GM19468 (cell line): Measurements from ENCODE around the gene PTPRCAP.
A peak's percentile ranks its signal among the peaks of the same experiment; 100 is the strongest.
"Not testable (repeated sequence)": the region's sequence is repeated elsewhere in the genome, so short reads cannot be mapped to it uniquely, and the experiment has no call there.

Source experiments
- ATAC-seq: cut with Tn5 transposase; IDR thresholded peaks from one replicate; pipeline ENCODE4 v1.9.1; 2021; ENCODE audit warnings: mild to moderate bottlenecking, moderate library complexity, moderate number of reproducible peaks; ENCODE audit not compliant: unreplicated experiment; ENCODE audit errors: extremely low read depth

PTPRCAP gene

DNA sequence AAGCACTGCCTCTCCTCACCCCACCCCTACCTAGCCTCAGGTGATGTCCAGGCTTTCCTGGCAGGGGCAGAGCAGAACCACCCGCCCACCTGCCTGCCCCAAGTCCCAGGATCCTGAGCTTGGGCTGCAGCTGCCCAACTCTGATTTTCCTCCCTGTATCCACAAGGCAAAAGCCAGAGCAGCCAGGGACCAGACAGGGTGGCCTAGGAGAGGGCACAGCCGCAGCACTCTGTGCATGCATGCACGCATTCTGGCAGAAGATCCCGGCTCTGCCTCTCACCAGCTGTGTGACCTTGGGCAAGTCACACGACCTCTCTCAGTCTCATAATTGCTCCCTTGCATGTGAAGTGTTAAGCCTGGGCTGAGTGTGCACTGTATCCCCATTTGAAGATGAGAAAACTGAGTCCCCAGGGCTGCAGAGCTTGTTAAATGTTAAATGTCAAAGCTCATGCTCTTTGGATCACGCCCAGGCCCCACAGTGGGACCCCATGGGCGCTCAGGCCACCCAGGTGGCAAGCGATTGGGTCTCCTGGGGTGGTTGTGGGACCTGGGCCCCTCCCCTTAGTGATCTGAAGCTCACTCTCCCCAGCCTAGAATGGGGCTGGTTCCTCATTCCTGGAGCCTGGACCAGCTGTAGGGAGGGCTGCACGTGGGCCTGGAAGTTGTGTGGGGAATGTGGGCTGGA is 24.8 kb downstream of the PTPRCAP start:
- ATAC-seq, result no peak

DNA sequence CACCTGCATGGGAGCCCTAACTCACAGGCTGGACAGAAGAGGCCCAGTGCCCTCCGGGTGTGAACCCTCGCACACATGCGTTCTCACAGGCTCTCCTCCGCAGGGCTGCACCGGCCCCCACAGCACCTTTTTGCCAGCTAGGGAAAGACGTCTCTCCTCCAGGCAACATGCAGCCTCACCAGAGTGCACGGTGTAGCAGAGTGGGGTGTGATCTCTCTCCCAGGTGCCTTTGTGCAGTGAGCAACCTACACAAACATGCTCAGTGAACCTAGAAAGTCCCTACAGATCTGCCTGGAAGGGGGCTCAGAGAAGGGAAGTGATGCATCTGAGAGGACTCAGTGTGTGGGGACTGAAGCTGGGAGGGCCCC is 25.7 kb downstream of the PTPRCAP start:
- no peak for ATAC-seq

DNA sequence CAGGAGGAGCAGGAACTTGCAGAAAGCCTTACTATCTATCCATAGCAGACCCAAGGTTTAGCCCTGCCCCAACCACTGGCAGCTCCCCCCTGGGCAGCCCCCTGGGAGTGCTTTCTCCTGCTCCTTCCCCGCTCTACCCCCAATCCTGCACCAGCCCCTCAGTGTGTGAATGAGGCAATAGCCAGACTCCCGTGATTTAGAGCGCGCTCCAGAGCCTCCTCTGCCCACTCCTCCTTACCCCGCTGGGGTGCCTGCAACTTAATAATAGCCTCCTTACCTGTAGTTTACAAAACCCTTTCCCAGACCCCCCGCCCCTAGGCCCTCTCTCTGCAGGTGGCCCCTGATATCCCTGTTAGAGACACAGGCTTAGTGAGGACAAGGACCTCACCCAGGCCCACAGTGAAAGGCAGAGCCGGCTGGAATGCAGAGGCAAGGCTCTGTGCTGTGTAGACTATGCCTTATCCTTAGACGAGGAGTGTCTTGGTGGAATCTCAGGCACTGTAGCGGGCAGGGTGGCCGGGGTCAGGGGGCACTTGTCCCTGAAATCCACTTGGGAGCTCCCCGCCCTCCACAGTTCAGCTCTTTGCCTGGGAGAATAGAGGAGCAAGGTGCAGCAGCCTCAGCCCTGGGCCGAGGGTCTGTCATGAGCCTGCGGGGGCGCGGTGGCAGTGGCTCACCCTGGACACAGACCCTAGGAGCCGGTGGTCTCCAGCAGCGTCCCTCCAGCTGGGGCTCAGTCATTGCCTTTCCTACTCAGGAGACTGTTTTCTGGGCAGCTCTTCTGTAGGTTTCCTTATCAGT is 26.3 kb downstream of the PTPRCAP start:
- no peak for ATAC-seq

DNA sequence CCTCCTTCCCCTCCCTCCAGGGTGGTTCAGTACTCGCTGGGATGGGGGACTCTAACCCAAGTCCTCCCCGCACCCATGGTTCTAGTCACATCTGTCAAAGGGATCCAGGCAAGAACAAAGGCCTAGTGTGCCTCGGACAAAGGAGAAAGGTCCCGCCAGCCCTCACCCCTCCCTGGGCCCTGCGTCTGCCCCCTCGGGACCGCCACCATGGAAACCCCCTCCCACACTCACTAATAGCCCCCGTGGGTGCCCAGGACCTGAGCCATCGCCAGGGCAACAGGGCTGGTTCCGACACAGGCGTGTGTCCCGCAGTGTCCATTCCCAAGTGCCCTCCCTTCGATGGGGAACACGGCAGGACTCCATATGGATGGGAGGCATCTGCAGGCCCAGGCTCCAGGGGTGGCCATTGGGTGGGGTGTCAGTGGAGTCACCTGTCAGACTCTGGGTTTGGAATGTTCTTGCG is 27.1 kb downstream of the PTPRCAP start:
- ATAC-seq, result no peak

DNA sequence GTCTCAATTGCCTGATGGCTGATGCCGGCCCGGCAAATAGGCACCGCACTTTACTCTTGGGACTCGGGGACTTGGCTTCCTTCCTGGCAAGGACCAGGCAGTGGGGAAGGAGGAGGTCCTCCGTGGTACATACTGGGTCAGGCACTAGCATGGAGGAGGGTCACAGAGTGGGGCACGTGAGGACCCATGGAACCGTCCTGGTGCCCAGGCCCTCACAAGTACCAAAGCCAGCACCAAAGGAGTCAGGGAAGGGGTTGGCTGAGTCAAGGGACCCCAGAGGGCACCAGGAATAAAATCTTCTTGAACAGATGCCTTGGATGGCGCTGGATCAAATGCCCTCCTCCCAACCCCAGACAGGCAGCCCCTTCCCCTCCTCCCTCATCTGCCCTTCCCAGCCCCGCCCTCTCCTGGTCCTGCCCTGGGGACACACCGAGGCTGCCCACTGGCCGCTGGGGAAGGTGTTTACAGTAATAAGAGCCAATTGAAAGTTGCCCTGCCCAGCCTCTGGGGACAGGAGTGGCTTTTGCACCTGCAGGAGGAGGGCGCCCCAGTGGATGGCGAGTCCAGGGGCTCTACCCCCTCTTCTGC is 27.6 kb downstream of the PTPRCAP start:
- ATAC-seq, result no peak

DNA sequence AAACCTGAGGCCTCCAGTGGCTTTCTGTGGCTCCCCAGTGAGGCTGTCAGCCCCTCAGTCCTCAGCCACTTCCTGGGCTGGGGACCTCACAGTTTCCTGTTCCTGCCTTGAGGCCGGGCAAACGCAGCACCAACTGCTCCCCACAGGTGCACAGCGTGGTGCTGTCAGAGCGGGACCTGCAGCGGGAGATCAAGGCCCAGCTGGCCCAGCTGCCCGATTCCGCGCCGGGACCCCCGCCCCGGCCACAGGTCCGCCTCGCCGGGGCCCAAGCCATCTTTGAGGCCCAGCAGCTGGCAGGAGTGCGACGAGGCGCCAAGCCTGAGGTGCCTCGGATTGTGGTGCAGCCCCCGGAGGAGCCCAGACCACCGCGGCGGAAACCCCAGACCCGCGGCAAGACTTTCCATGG is 28.2 kb downstream of the PTPRCAP start:
- no peak for ATAC-seq

DNA sequence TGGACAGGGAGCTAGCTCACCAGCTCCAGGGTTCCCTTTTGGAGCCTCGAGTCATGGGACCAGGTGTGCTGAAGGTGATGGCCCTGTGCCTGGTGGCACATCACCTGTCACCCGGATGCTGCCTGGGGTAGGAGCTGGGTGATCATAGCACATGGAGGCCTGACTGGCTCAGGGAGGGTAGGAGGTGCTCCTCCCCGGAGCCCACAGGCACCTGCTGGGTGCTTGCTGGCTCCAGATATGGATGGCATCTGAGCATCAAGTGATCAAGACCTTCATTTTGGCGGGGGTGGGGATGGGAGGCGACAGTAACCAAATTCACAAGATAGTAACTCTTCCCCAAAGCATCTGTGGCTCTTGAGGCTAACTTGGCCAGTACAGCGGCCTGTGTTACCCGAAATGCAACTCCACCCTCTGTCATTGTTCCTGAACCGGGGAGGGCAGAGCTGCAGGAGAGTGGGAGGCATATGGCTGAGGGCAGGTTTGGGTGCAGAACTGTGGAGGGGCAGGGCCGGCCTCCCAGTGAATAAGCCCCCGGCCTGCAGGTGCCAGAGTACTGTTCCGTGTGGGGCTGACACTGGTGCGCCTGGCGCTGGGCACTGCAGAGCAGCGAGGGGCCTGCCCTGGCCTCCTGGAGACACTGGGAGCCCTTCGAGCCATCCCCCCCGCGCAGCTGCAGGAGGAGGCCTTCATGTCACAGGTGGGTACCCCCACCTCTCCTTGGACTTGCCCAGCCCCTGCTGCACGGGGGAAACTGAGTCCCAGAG is 28.9 kb downstream of the PTPRCAP start:
- ATAC-seq, result no peak

DNA sequence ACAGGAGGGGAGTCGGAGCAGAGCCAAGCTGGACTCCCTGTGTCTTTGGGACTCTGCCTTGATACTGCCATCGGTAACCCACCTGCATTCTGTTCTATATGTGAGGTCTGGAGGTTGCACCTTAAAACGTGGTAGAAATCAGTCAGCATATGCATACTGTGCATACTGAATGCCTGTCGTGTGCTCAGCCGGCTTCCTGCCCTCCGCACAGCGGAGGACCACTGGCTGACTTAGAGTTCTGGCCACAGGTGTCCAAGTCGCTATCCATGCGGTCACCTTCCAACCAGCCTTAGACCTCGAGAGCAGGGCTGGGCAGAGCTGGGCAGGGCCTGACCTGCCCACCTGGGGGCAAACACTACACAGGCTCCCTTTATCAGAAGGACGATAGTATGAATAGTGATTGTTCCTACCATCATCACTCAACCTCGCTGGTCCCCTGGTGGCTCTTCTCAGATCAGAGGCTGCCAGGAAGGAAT is 29.8 kb downstream of the PTPRCAP start:
- no peak for ATAC-seq

DNA sequence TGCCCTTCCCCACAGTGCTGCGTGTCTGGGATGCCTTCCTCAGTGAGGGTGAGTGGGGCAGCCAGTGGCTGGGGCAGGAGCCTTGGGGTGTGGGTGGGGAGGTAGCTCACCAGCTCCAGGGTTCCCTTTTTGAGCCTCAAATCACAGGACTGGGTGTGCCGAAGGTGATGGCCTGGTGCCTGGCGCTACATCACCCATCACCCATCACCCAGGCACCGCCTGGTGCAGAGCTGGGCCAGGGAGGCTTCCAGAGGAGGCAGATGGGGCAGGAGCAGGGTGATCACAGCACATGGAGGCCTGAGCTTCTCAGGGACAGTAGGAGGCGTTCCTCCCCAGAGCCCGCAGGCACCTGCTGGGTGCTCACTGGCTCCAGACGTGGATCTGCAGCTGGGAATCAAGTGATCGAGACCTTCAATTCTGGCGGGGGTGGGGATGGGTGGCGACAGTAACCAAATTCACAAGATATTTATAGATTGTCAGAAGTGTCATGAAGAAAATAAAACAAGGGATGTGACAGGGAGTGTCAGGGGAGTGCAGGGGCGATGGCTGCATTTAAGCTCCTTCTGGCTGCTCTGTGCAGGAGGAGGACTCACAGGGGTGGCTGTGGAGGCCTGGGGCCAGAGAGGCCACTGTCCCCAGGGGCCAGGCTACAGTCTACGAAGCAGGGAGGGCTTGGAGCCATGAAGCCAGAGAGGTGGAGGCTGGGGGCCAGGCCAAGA is 30.4 kb downstream of the PTPRCAP start:
- ATAC-seq, result no peak

DNA sequence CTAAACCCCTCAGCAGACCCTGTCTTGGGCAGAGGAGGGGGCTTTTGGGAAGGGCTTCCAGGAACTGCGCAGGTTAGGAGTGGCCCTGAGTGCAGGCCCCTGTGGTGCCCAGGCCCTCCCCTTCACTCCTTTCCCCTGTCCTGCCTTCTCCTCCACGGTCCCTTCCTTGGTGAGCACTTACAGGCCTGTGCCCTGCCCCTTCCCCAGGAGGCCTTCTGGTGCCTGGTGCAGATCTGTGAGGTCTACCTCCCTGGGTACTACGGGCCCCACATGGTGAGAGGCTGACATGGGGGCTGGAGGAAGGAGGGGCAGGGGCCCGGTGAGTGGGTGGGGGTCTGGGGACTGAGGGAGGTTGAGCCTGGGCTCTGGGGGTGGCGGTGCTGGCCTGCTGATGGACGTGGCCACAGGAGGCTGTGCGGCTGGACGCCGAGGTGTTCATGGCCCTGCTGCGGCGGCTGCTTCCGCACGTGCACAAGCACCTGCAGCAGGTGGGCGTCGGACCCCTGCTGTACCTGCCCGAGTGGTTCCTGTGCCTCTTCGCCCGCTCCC is 31.0 kb downstream of the PTPRCAP start:
- no peak for ATAC-seq

DNA sequence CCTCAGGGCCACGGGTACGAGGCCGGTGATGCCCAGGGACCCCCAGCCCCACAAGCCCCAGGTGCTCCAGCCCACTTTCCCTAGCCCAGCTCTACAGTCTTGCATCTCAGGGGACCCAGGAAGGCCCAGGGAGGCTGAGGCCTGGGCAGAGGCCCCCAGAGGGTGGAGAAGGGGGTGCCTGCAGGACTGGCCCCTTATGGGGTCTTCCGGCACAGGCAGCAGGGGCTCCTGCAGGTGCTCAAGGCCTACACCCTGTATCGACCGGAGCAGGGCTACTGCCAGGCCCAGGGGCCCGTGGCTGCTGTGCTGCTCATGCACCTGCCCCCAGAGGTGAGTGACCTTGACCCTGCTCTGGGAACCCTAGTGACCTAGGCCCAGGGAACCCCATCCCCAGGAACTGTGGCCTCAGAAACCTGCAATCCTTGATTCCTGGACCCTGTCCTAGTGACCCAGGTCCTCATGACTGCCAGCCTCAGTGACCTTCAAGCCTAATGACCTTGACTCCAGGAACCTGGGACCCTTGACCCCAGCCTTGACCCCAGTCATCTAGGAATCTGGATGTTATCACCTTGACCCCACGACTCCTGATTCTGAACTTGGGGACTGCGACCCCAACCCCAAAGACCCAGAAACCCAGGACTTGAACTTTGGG is 31.7 kb downstream of the PTPRCAP start:
- ATAC-seq, result no peak

DNA sequence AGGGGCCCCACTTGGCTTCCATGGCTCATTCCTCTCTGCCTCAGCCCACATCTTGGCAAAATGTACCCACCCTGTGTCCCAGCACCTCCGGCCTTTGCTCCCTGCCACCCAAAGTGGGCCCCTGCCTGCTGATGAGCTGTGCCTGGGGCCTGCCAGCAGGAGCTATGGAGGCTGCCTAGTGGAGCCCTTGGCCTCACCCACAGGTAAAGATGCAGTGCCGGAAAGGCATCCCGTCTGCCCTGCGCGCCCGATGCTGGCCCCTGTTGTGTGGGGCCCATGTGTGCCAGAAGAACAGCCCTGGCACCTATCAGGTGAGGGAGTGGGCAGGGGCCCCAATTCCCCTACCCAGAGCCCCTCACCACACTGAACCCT is 32.3 kb downstream of the PTPRCAP start:
- ATAC-seq, result no peak

DNA sequence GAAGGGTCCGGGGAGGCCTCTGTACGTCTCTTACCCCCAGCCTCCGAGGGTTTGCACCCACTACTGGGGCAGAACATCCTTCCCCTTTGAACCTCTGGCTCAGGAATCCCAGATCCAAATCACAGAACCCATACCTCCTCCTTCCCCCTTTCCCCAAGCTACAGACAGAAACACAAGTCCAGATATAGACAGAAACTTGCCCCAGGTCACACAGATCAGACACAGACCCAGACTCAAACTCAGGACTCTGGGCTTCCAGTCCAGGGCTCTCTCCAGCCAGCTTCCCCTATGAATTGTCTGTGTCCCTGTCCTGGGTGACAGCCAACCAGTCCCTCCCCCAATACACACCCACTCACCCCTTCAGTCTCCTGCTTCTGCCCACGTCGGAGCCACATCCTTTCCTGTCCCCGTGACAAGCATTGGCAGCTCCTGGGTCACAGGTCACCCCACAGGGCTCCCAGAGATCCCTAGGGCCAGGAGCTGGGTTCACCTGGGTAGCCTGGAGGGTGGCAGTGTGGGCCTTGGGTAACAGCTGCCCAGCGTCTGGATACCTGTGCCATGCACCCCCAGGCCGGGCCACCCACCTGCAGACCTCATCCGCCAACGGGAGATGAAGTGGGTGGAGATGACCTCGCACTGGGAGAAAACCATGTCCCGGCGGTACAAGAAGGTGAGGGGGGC is 32.8 kb downstream of the PTPRCAP start:
- ATAC-seq, result no peak

DNA sequence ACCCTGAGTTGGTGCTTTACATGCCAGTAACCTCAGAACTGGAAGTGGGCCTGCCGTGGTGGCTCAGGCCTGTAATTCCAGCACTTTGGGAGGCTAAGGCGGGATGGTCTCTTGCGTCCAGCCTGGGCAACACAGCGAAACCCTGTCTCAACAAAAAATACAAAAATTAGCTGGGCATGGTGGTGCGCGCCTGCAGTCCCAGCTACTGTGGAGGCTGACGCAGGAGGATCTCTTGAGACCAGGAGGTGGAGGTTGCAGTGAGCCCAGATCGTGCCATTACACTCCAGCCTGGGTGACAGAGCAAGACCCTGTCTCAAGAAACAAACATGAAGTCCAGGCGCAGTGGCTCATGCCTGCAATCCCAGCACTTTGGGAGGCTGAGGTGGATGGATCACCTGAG is 34.4 kb downstream of the PTPRCAP start:
- ATAC-seq, result not testable (repeated sequence)

DNA sequence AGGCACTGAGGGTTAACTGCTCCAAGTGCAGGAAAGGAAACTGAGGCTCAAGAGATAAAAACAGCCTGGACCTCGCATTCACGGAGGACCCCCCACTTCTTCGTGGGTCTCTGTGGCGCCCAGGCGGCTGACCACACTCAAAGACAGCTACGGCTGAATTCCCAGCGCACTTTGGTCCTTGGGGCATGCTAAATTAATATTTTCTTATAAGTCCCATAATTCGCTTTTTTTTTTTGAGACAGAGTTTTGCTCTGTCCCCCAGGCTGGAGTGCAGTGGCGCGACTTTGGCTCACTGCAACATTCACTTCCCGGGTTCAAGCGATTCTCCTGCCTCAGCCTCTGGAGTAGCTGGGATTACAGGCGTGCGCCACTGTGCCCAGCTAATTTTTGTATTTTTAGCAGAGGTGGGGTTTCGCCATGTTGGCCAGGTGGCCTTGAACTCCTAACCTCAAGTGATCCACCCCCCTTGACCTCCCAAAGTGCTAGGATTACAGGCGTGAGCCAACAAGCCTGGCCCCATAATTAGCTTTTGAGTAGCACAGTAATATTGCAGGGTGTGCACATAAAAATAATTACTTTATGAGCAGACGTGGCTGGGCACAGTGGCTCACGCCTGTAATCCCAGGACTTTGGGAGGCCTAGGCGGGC is 35.2 kb downstream of the PTPRCAP start:
- ATAC-seq, result not testable (repeated sequence)

DNA sequence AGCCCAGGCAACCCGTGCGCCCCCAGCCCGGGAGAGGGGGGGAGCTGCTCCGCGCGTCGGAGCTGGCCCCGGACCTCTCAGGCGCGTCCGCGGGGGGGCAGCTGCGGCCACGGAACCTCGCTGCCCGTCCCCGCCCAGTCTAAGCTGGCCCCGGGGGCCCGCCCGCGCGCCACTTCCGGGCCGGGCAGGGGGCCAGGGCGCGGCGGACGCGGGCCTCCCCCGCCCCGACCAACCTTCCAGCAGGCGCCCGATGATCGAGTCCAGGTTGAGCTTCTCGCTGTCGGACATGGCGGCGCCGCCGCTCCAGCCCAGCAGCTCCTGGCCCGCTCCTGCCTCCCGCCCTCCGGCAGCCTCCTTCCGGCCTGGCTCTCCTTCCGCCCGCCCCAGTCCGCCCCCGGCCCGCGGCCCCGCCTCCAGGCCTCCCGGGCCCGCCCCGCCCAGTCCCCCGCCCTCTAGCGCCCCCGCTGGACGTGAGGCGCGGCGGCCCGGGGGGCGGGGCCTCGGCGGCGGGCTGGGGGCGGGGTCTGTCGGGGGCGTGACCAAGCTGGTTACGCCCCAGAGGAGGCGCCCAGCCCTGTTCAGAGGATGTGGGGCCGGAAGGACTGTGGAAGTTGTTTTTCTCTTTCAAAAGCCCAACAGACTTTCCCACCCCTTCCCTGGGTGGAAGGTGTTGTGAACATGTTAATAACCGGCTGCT is 35.8 kb downstream of the PTPRCAP start, which contains the start of gene PPP1CA:
PPP1CA (minus strand) TSS at position 364 of the 697 bp plus-strand sequence; CDS start at position 288, 76 bp downstream.
- peak; percentile 43 for ATAC-seq

DNA sequence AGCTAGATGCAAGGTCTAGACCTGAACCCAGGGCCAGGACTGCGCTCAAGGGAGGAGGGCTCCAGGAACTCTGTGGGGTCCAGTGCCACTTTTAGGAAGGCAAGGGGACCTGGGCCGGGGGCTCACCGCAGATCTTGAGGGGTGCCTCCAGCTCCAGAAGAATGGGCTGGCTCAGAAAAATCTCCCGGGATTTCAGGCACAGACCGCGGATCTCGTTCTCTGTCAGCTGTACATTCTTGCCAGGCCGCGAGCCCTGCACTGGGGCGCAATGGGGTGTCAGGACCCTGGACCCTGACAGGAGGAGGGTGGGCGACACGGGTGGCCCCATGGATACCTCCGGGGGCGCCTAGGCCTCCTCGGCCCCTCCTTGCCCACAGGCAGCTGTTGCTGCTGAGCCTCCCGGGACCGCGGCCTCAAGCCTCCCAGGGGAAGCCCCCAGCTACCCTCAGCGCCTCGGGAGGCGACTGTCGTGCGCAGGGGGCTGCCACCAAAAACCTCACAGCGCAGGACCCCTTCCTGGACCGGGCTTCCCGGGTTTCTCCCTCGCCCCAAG is 36.5 kb downstream of the PTPRCAP start:
- no peak for ATAC-seq
